ENCODE results near the gene PLEKHA1. TPM values are rescaled to one million over a fixed set of nuclear protein-coding genes. Genes with fewer than 3 reads are reported as not detected.

Gene PLEKHA1
- total RNA-seq, 4 donors from 2014 or later = 19.2 to 52.2 (median 35.0) TPM

GRCh38 chr10:122346326-122346950, 28.1 kb upstream of the PLEKHA1 start:
- H3K27me3 ChIP-seq = no peaks in the 10 kb centered on the region
- TF ChIP-seq POLR2A (IDR thresholded peaks at IDR 0.05) = no peak
- no peak for TF ChIP-seq CTCF (IDR thresholded peaks at IDR 0.05)
- TF ChIP-seq EP300 (IDR thresholded peaks at IDR 0.05) = no peak
- H3K9me3 ChIP-seq = peaks cover 0 to 13% (median 0%) of the 10 kb centered on the region in 4 donors
- WGBS, 2 donors = 92 to 94% methylated on average over 4 of the region's 4 CpGs
- H3K4me3 ChIP-seq = no peak overlapping the region
- DNase-seq (ENCODE audit: low spot score in 2 of 2) = no peak
- H3K27ac ChIP-seq = no peak overlapping the region
- no peaks in the 10 kb centered on the region for H3K36me3 ChIP-seq
- peaks cover 0 to 21% (median 4%) of the 10 kb centered on the region in 4 donors for H3K4me1 ChIP-seq

DNA sequence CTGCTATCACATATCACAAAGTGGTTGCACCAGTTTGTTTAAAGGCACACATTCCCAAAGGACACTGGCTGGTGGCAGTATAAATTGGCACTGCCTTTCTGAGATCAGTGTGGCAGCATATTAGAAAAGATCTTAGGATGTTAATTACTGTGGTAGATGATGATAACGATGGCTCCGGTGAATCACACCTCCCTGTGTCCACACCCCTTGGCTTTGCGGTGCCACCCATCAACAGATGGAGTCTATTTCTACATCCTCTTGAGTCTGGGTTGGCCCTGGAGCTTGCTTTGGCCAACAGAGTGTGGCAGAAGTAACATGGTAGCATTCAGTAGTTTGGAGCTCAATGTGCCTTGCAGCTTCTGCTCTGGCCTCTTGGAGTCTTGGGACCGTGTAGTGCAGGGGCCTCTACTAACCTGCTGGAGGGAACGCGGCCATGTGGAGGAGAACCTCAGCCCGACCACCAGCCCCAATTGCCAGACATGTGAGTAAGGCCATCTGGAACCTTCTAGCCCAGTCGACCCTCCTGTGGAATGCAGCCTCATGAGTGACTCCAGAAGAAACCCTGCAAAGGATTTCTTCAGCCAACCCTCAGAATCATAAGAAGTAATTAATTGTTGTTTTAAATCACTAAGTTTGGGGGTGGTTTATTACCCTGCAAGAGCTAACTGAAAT, 27.2 kb upstream of the PLEKHA1 start:
- Histone ChIP-seq H3K27ac (no peak overlapping the region), H3K9me3 (peaks cover 0 to 13% (median 0%) of the 10 kb centered on the region in 4 donors), H3K4me3 (no peak overlapping the region), H3K4me1 (peaks cover 0 to 18% (median 4%) of the 10 kb centered on the region in 4 donors), H3K27me3 (no peaks in the 10 kb centered on the region), H3K36me3 (no peaks in the 10 kb centered on the region)
- DNase-seq (ENCODE audit: low spot score in 2 of 2) = no peak
- no peak for TF ChIP-seq CTCF (IDR thresholded peaks at IDR 0.05)
- TF ChIP-seq EP300 (IDR thresholded peaks at IDR 0.05) = no peak
- no peak for TF ChIP-seq POLR2A (IDR thresholded peaks at IDR 0.05)
- WGBS, 2 donors = 86 to 90% methylated on average over 8 of the region's 8 CpGs

GRCh38 chr10:122348512-122348911, 26.0 kb upstream of the PLEKHA1 start:
- no peaks in the 10 kb centered on the region for H3K36me3 ChIP-seq
- 82 to 87% methylated on average over 4 of the region's 4 CpGs for WGBS, 2 donors
- no peak for TF ChIP-seq POLR2A (IDR thresholded peaks at IDR 0.05)
- no peak for TF ChIP-seq CTCF (IDR thresholded peaks at IDR 0.05)
- TF ChIP-seq EP300 (IDR thresholded peaks at IDR 0.05) = no peak
- no peak overlapping the region for H3K27ac ChIP-seq
- no peak overlapping the region for H3K4me3 ChIP-seq
- peaks cover 0 to 13% (median 0%) of the 10 kb centered on the region in 4 donors for H3K9me3 ChIP-seq
- H3K27me3 ChIP-seq = no peaks in the 10 kb centered on the region
- no peak for DNase-seq (ENCODE audit: low spot score in 2 of 2)
- peaks cover 0 to 10% (median 1%) of the 10 kb centered on the region in 4 donors for H3K4me1 ChIP-seq

GRCh38 chr10:122348935-122349361, 25.6 kb upstream of the PLEKHA1 start:
- no peak for DNase-seq (ENCODE audit: low spot score in 2 of 2)
- no peaks in the 10 kb centered on the region for H3K36me3 ChIP-seq
- WGBS, 2 donors = 73 to 74% methylated on average over 7 of the region's 7 CpGs
- no peak overlapping the region for H3K4me3 ChIP-seq
- peaks cover 0 to 9% (median 1%) of the 10 kb centered on the region in 4 donors for H3K4me1 ChIP-seq
- H3K9me3 ChIP-seq = peaks cover 0 to 13% (median 0%) of the 10 kb centered on the region in 4 donors
- TF ChIP-seq CTCF (IDR thresholded peaks at IDR 0.05) (no peak), POLR2A (IDR thresholded peaks at IDR 0.05) (no peak), EP300 (IDR thresholded peaks at IDR 0.05) (no peak)
- H3K27ac ChIP-seq = no peak overlapping the region
- H3K27me3 ChIP-seq = no peaks in the 10 kb centered on the region

DNA sequence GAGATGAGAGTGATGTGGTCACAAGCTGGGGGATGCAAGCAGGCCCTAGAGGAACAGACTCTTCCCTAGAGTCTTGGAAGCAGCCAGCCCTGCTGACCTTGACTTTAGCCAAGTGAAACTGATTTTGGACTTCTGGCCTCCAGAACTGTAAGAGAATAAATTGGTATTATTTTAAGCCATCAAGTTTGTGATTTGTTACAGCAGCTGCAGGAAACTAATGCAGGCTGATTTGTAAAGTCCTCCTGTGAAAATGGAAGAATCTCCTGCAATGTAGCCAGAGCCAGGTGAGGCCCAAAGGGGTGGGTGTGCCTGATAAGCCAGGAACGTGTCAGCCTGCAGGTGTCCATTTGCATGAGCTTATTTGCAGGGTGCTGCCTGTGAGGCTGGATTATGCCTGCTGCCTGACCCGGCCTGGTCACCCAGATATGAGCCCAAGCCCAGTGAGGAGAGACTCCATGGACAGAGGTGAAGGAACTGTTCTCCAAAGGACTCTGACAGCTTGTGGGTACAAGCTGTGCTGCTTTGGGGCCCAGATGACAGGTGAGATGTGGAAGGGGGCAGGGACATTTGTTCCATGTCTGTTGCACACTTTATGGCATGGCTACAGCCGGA, 24.6 kb upstream of the PLEKHA1 start:
- H3K27ac ChIP-seq = no peak overlapping the region
- peaks cover 0 to 13% (median 0%) of the 10 kb centered on the region in 4 donors for H3K9me3 ChIP-seq
- DNase-seq (ENCODE audit: low spot score in 2 of 2) = no peak
- WGBS, 2 donors = 59 to 82% methylated on average over 2 to 3 of the region's 3 CpGs
- peaks cover 0 to 2% (median under 1%) of the 10 kb centered on the region in 4 donors for H3K4me1 ChIP-seq
- TF ChIP-seq POLR2A (IDR thresholded peaks at IDR 0.05) = no peak
- no peak for TF ChIP-seq CTCF (IDR thresholded peaks at IDR 0.05)
- no peak for TF ChIP-seq EP300 (IDR thresholded peaks at IDR 0.05)
- H3K27me3 ChIP-seq = no peaks in the 10 kb centered on the region
- H3K4me3 ChIP-seq = no peak overlapping the region
- no peaks in the 10 kb centered on the region for H3K36me3 ChIP-seq

Data from tibial nerve (tissue), 4 donors.